IMR-90 (cell line): ENCODE measurements around the gene ANTXR1. TPM values are rescaled to one million over a fixed set of nuclear protein-coding genes. Genes with fewer than 3 reads are reported as not detected.
A peak's percentile ranks its signal among the peaks of the same experiment; 100 is the strongest.

Experiments
- ATAC-seq: fragments of 200-7000 bp; cut with Tn5 transposase; 2 replicates; pipeline ENCODE4 v1.9.1; 2020; ENCODE audit warnings: low read depth, mild to moderate bottlenecking, moderate library complexity
- BruUV-seq: library from RNA; stranded (reverse); fragments of 400-500 nt; replicated peaks from 2 replicates; lab custom pipeline; 2021; lab: Mats Ljungman, UMichigan
- CTCF ChIA-PET: fragments of 300-600 bp; formaldehyde crosslinking; extraction: SDS; loops from one replicate; lab custom pipeline; 2021; ENCODE audit warnings: antibody characterized with exemption; lab: Yijun Ruan, JAX
- POLR2A ChIA-PET: fragments of 300-600 bp; sonication (Branson Sonifier 250); formaldehyde crosslinking; loops from one replicate; lab custom pipeline; 2022; ENCODE audit warnings: antibody characterized with exemption; ENCODE audit not compliant: unreplicated experiment; lab: Charles Lee
- DNase-seq: peaks from one replicate; pipeline ENCODE4 v3.0.0; 2013
- H2AFZ ChIP-seq: replicated peaks from 2 replicates; pipeline ENCODE3; 2013; ENCODE audit warnings: low read length, mild to moderate bottlenecking; ENCODE audit not compliant: poor library complexity
- H2AK5ac ChIP-seq: 2 replicates; pipeline ENCODE4 v1.6.1; 2013; ENCODE audit warnings: low read depth, low read length, inconsistent platforms
- H2AK9ac ChIP-seq: replicated peaks from 2 replicates; pipeline ENCODE3; 2013; ENCODE audit warnings: mild to moderate bottlenecking, low read depth, low read length, moderate library complexity; ENCODE audit not compliant: poor library complexity
- H2BK120ac ChIP-seq: 2 replicates; pipeline ENCODE4 v1.6.1; 2013; ENCODE audit warnings: low read depth, low read length, inconsistent platforms
- H2BK15ac ChIP-seq: 3 replicates; pipeline ENCODE4 v1.6.1; 2013; ENCODE audit warnings: low read depth, low read length, inconsistent platforms
- H2BK20ac ChIP-seq: 2 replicates; pipeline ENCODE4 v1.6.1; 2013; ENCODE audit warnings: low read depth, mild to moderate bottlenecking, inconsistent platforms, low read length, moderate library complexity
- H2BK5ac ChIP-seq: 2 replicates; pipeline ENCODE4 v1.6.1; 2013; ENCODE audit warnings: mild to moderate bottlenecking, low read depth, low read length, inconsistent platforms; ENCODE audit not compliant: poor library complexity, severe bottlenecking
- H3K14ac ChIP-seq: replicated peaks from 2 replicates; pipeline ENCODE4 v1.6.1; 2013; ENCODE audit warnings: low read depth, low read length, inconsistent platforms
- H3K18ac ChIP-seq: 2 replicates; pipeline ENCODE4 v1.6.1; 2013; ENCODE audit warnings: low read depth, low read length, control low read depth
- H3K23ac ChIP-seq: 2 replicates; pipeline ENCODE4 v1.6.1; 2013; ENCODE audit warnings: low read depth, low read length, inconsistent platforms
- H3K27ac ChIP-seq: 2 replicates; pipeline ENCODE4 v1.5.1; 2013; ENCODE audit warnings: mild to moderate bottlenecking, control low read depth, low read length; ENCODE audit not compliant: insufficient read depth
- H3K27me3 ChIP-seq: 2 replicates; pipeline ENCODE4 v1.6.1; 2013; ENCODE audit warnings: low read length; ENCODE audit not compliant: control insufficient read depth, insufficient read depth
- H3K36me3 ChIP-seq: 2 replicates; pipeline ENCODE4 v1.6.1; 2013; ENCODE audit warnings: low read length, mixed read lengths; ENCODE audit not compliant: control insufficient read depth, insufficient read depth
- H3K4ac ChIP-seq: 2 replicates; pipeline ENCODE4 v1.6.1; 2013; ENCODE audit warnings: low read depth, low read length, inconsistent platforms
- H3K4me1 ChIP-seq: 2 replicates; pipeline ENCODE4 v1.6.1; 2013; ENCODE audit warnings: low read length, mixed read lengths; ENCODE audit not compliant: control insufficient read depth, insufficient read depth
- H3K4me2 ChIP-seq: 2 replicates; pipeline ENCODE4 v1.6.1; 2013; ENCODE audit warnings: low read depth, mild to moderate bottlenecking, control low read depth, low read length, moderate library complexity
- H3K4me3 ChIP-seq: 2 replicates; pipeline ENCODE4 v1.5.1; 2013; ENCODE audit warnings: low read depth, mild to moderate bottlenecking, control low read depth, low read length, moderate library complexity; ENCODE audit not compliant: insufficient read depth
- H3K56ac ChIP-seq: 2 replicates; pipeline ENCODE4 v1.6.1; 2013; ENCODE audit warnings: low read length, inconsistent platforms; ENCODE audit not compliant: insufficient read depth; ENCODE audit errors: extremely low read depth
- H3K79me1 ChIP-seq, 2 experiments: 2 replicates each; pipeline ENCODE4 v1.6.1; 2013; ENCODE audit warnings: low read length in 2 of 2, inconsistent platforms in 1 of 2, low read depth in 1 of 2
- H3K9ac ChIP-seq: 2 replicates; pipeline ENCODE4 v1.6.1; 2013; ENCODE audit warnings: low read depth, low read length, control low read depth
- H3K9me1 ChIP-seq: 2 replicates; pipeline ENCODE4 v1.6.1; 2013; ENCODE audit warnings: low read length, inconsistent platforms; ENCODE audit not compliant: insufficient read depth
- H3K9me3 ChIP-seq: 2 replicates; pipeline ENCODE4 v1.6.1; 2013; ENCODE audit warnings: low read length; ENCODE audit not compliant: control insufficient read depth, insufficient read depth
- H4K20me1 ChIP-seq: 2 replicates; pipeline ENCODE4 v1.6.1; 2013; ENCODE audit warnings: low read length, inconsistent platforms; ENCODE audit not compliant: insufficient read depth
- H4K5ac ChIP-seq: 2 replicates; pipeline ENCODE4 v1.6.1; 2013; ENCODE audit warnings: mild to moderate bottlenecking, low read depth, low read length, control low read depth
- H4K8ac ChIP-seq, 2 experiments: 2 replicates each; pipeline ENCODE4 v1.6.1; 2013; ENCODE audit warnings: low read depth in 2 of 2, low read length in 2 of 2, control low read depth in 1 of 2, inconsistent platforms in 1 of 2
- H4K91ac ChIP-seq: 2 replicates; pipeline ENCODE4 v1.6.1; 2013; ENCODE audit warnings: low read depth, low read length, inconsistent platforms; ENCODE audit not compliant: insufficient read depth
- CTCF ChIP-seq: conservative IDR thresholded peaks from 2 replicates; pipeline ENCODE4 v1.5.1; 2012; ENCODE audit warnings: mild to moderate bottlenecking, low read depth, low read length, improper control_type of control experiment
- MXI1 ChIP-seq: IDR thresholded peaks from 2 replicates; pipeline ENCODE4 v1.6.1; 2012; ENCODE audit warnings: low read depth, mild to moderate bottlenecking, low read length, moderate library complexity, borderline replicate concordance
- WGBS, 2 experiments: methylation state at CpG; one replicate each; pipeline versions ENCODE4 v1.1.5 to v1.1.7; 2013; ENCODE audit warnings: missing lambda C conversion rate in 2 of 2; ENCODE audit not compliant: insufficient read length in 1 of 2; ENCODE audit errors: extremely low coverage in 2 of 2; 5-methylcytosine and 5-hydroxymethylcytosine counted together
- dilution Hi-C: fragments of 300-500 bp; cut with HindIII; formaldehyde crosslinking; loops from one replicate; pipeline ENCODE4 v1.14.3; 2018; ENCODE audit warnings: low sequenced_read_pairs; ENCODE audit not compliant: unreplicated experiment
- in situ Hi-C: fragments of 300-500 bp; cut with MboI; formaldehyde crosslinking; loops from 3 replicates; pipeline ENCODE4 v1.14.3; 2019; ENCODE audit warnings: low sequenced_read_pairs, inconsistent platforms, mixed read lengths
- intact Hi-C: fragments of 100-400 bp; cut with micrococcal nuclease; formaldehyde crosslinking; loops from 2 replicates; pipeline ENCODE4 v1.10.0; 2022
- polyA plus RNA-seq, 3 experiments: library from polyadenylated mRNA; depleted of rRNA; stranded (reverse); fragments of >200 nt; gene quantifications; 2 replicates each; pipeline ENCODE4 v1.2.3, GENCODE V29; 2012; ENCODE audit warnings: low replicate concordance in 1 of 3
- total RNA-seq: library from RNA; depleted of rRNA; stranded (reverse); fragments of >200 nt; gene quantifications from 2 replicates; pipeline ENCODE4 v1.2.3, GENCODE V29; 2012

The ANTXR1 gene
- total and polyA plus RNA-seq, 2 of the 4 experiments (the other 2 are of a cell fraction) = 27.2 to 36.9 TPM

GRCh38 chr2:69213201-69213600, 200.2 kb downstream of the ANTXR1 start:
- Histone ChIP-seq H3K27ac (no peak overlapping the region), H2BK120ac (0 out of 2 replicates have a peak overlapping the region, but pooled peaks have one; percentile 4), H3K9me1 (peaks cover 41% of the 10 kb centered on the region), H3K4me3 (no peak overlapping the region), H3K56ac (no peak overlapping the region), H4K20me1 (no peaks in the 10 kb centered on the region), H3K4me1 (peaks cover 23% of the 10 kb centered on the region), H3K4me2 (no peak overlapping the region), H3K9ac (no peak overlapping the region), H2AFZ (no peak overlapping the region), H4K8ac (peak overlapping the region in 1 of 2 experiments; percentile 36; a peak in 2 of 4 replicates), H2AK5ac (peak overlapping the region; percentile 65; the same call in 1 of the 2 replicates), H2BK15ac (no peak overlapping the region), H3K9me3 (no peaks in the 10 kb centered on the region), H3K79me1 (peaks cover 0 to 55% of the 10 kb centered on the region in 2 experiments; a peak in 3 of 4 replicates), H3K18ac (0 out of 2 replicates have a peak overlapping the region, but pooled peaks have one; percentile 13), H3K36me3 (peaks cover 44% of the 10 kb centered on the region), H4K5ac (0 out of 2 replicates have a peak overlapping the region, but pooled peaks have one; percentile 0), H3K23ac (0 out of 2 replicates have a peak overlapping the region, but pooled peaks have one; percentile 54), H3K27me3 (no peaks in the 10 kb centered on the region), H3K4ac (no peak overlapping the region; the same call in 1 of the 2 replicates), H2AK9ac (no peak overlapping the region), H3K14ac (peak overlapping the region; percentile 72; the same call in 1 of the 2 replicates), H4K91ac (peak overlapping the region; percentile 2; the same call in 1 of the 2 replicates), H2BK20ac (no peak overlapping the region), H2BK5ac (no peak overlapping the region)
- 57% methylated on average over 4 of the region's 4 CpGs; no CpG with 5 or more reads in 1 of the 2 experiments for WGBS, 2 experiments
- ChIA-PET POLR2A (no interaction called here), CTCF (interaction anchor here (0.6 to 1.7 kb wide), 2 partner anchors 58 to 690 kb away, joined by 3 to 6 read pairs; no protein-coding TSS in a partner anchor)
- in situ Hi-C loops = no loop called here
- no TSS peak for BruUV-seq
- ATAC-seq (no peak), DNase-seq (peak; percentile 29)
- dilution Hi-C loops = no loop called here
- TF ChIP-seq CTCF (no peak), MXI1 (no peak)
- intact Hi-C loops = no loop called here
